GM12892 (cell line): ENCODE results near the gene COL4A1.

Source experiments
- POLR2A ChIP-seq: IDR thresholded peaks from 2 replicates; pipeline ENCODE4 v1.6.1; 2011; ENCODE audit warnings: low read depth, low read length, control low read depth
- TAF1 ChIP-seq: IDR thresholded peaks from 2 replicates; pipeline ENCODE4 v1.6.1; 2011; ENCODE audit warnings: low read depth, mild to moderate bottlenecking, control low read depth, low read length, borderline replicate concordance

GRCh38 chr13:110166598-110166997 lies 140.4 kb downstream of the COL4A1 start:
- no peak for TF ChIP-seq POLR2A
- no peak for TF ChIP-seq TAF1
